Measurements from ENCODE around the gene CDYL. TPM values are rescaled to one million over a fixed set of nuclear protein-coding genes. Genes with fewer than 3 reads are reported as not detected.

Gene CDYL
- total RNA-seq, 3 donors from 2014 or later (not counting 1 experiment from before 2014, with no cell fraction given) = 81.3 to 101 (median 83.8) TPM

- ATAC-seq (no peak), DNase-seq (no peak)
- Mint-ChIP-seq H3K27me3 (ENCODE audit: low read depth in 2 of 2) (no peaks in the 10 kb centered on the region), H3K36me3 (no peaks in the 10 kb centered on the region), H3K27ac (no peak overlapping the region), H3K9me3 (peaks cover 0 to 2% of the 10 kb centered on the region in 2 donors), H3K4me1 (peaks cover 12 to 20% of the 10 kb centered on the region in 2 donors), H3K4me3 (no peak overlapping the region)
- peaks cover 22% of the 10 kb centered on the region for H3K36me3 ChIP-seq (ENCODE audit: control insufficient read depth, insufficient read depth, low read length)
- H3K27ac ChIP-seq (ENCODE audit: low read length) = no peak overlapping the region
- no peak overlapping the region for H3K4me3 ChIP-seq (ENCODE audit: low read length)
- no peaks in the 10 kb centered on the region for H3K27me3 ChIP-seq (ENCODE audit: control insufficient read depth, insufficient read depth, low read length)
- 99% methylated on average over 7 of the region's 8 CpGs for WGBS (ENCODE audit: insufficient coverage)
- H3K9me3 ChIP-seq (ENCODE audit: control insufficient read depth, insufficient read depth, low read length) = no peaks in the 10 kb centered on the region
- intact Hi-C loops (cut with micrococcal nuclease) = no loop called here
- H3K4me1 ChIP-seq (ENCODE audit: control insufficient read depth, insufficient read depth, low read length) = no peaks in the 10 kb centered on the region
- TF ChIP-seq CTCF (IDR thresholded peaks at IDR 0.05) = no peak
These were observed 120.2 kb downstream of the CDYL start for GRCh38 chr6:4896401-4896800.

GRCh38 chr6:4899249-4900034 is 123.2 kb downstream of the CDYL start:
- H3K4me3 ChIP-seq (ENCODE audit: low read length) = no peak overlapping the region
- DNase-seq (no peak), ATAC-seq (no peak)
- Mint-ChIP-seq H3K4me1 (peaks cover 3 to 5% of the 10 kb centered on the region in 2 donors), H3K27ac (no peak overlapping the region), H3K27me3 (ENCODE audit: low read depth in 2 of 2) (no peaks in the 10 kb centered on the region), H3K36me3 (no peaks in the 10 kb centered on the region), H3K9me3 (peaks cover 0 to 2% of the 10 kb centered on the region in 2 donors), H3K4me3 (no peak overlapping the region)
- intact Hi-C loops (cut with micrococcal nuclease) = loop anchor here (10.0 kb wide), 1 partner anchor 295 kb away; no protein-coding TSS in a partner anchor
- peaks cover 10% of the 10 kb centered on the region for H3K36me3 ChIP-seq (ENCODE audit: control insufficient read depth, insufficient read depth, low read length)
- no peak for TF ChIP-seq CTCF (IDR thresholded peaks at IDR 0.05)
- no peaks in the 10 kb centered on the region for H3K4me1 ChIP-seq (ENCODE audit: control insufficient read depth, insufficient read depth, low read length)
- no peak overlapping the region for H3K27ac ChIP-seq (ENCODE audit: low read length)
- H3K9me3 ChIP-seq (ENCODE audit: control insufficient read depth, insufficient read depth, low read length) = no peaks in the 10 kb centered on the region
- no peaks in the 10 kb centered on the region for H3K27me3 ChIP-seq (ENCODE audit: control insufficient read depth, insufficient read depth, low read length)
- WGBS (ENCODE audit: insufficient coverage) = 98% methylated on average over 11 of the region's 11 CpGs

GRCh38 chr6:4901386-4902061 is 125.3 kb downstream of the CDYL start:
- 69% methylated on average over 7 of the region's 8 CpGs for WGBS (ENCODE audit: insufficient coverage)
- Histone ChIP-seq H3K4me3 (ENCODE audit: low read length) (no peak overlapping the region), H3K4me1 (ENCODE audit: control insufficient read depth, insufficient read depth, low read length) (peaks cover 4% of the 10 kb centered on the region), H3K27me3 (ENCODE audit: control insufficient read depth, insufficient read depth, low read length) (no peaks in the 10 kb centered on the region), H3K36me3 (ENCODE audit: control insufficient read depth, insufficient read depth, low read length) (peaks cover 4% of the 10 kb centered on the region), H3K9me3 (ENCODE audit: control insufficient read depth, insufficient read depth, low read length) (no peaks in the 10 kb centered on the region), H3K27ac (ENCODE audit: low read length) (no peak overlapping the region)
- ATAC-seq (no peak), DNase-seq (no peak)
- no peak for TF ChIP-seq CTCF (IDR thresholded peaks at IDR 0.05)
- no peak overlapping the region for H3K27ac Mint-ChIP-seq
- H3K9me3 Mint-ChIP-seq = peaks cover 0 to 2% of the 10 kb centered on the region in 2 donors
- no peak overlapping the region for H3K4me3 Mint-ChIP-seq
- intact Hi-C loops (cut with micrococcal nuclease) = loop anchor here (10.0 kb wide), 1 partner anchor 297 kb away; no protein-coding TSS in a partner anchor
- H3K27me3 Mint-ChIP-seq (ENCODE audit: low read depth in 2 of 2) = no peaks in the 10 kb centered on the region
- H3K36me3 Mint-ChIP-seq = no peaks in the 10 kb centered on the region
- H3K4me1 Mint-ChIP-seq = peaks cover 10 to 21% of the 10 kb centered on the region in 2 donors

All from natural killer cell (primary cell).